ENCODE measurements around the gene STARD9.
"Not testable (repeated sequence)": the region's sequence is repeated elsewhere in the genome, so short reads cannot be mapped to it uniquely, and the experiment has no call there.

Gene STARD9

GRCh38 chr15:42632105-42632675 is 56.8 kb downstream of the STARD9 start:
- no peak for DNase-seq

- no peak for DNase-seq
These were observed 64.7 kb downstream of the STARD9 start for GRCh38 chr15:42640109-42640508.

GRCh38 chr15:42650208-42651066 is 75.0 kb downstream of the STARD9 start:
- peak; percentile 37 to 38 for DNase-seq

GRCh38 chr15:42665827-42666226 is 90.4 kb downstream of the STARD9 start:
- DNase-seq, result no peak

- no peak for DNase-seq
These were observed 92.4 kb downstream of the STARD9 start for GRCh38 chr15:42667855-42668254.

- DNase-seq, result no peak
These were observed 95.0 kb downstream of the STARD9 start for GRCh38 chr15:42670451-42670850.

- DNase-seq, result no peak
These were observed 97.0 kb downstream of the STARD9 start for GRCh38 chr15:42672444-42672843.

GRCh38 chr15:42674472-42674871 is 99.1 kb downstream of the STARD9 start:
- no peak for DNase-seq

GRCh38 chr15:42675021-42675420 is 99.6 kb downstream of the STARD9 start:
- DNase-seq, result no peak

GRCh38 chr15:42679285-42680141 is 104.1 kb downstream of the STARD9 start:
- no peak for DNase-seq

- not testable (repeated sequence) for DNase-seq
These were observed 104.7 kb downstream of the STARD9 start for GRCh38 chr15:42680142-42680482.

- DNase-seq, result no peak
These were observed 105.7 kb downstream of the STARD9 start for GRCh38 chr15:42681119-42681518.

- no peak for DNase-seq
These were observed 110.9 kb downstream of the STARD9 start for GRCh38 chr15:42686281-42686680.

GRCh38 chr15:42687740-42688139 is 112.3 kb downstream of the STARD9 start:
- no peak for DNase-seq

- DNase-seq, result no peak
These were observed 112.9 kb downstream of the STARD9 start for GRCh38 chr15:42688301-42688700.

GRCh38 chr15:42691308-42691707 is 115.9 kb downstream of the STARD9 start:
- no peak for DNase-seq

- DNase-seq, result no peak
These were observed 116.4 kb downstream of the STARD9 start for GRCh38 chr15:42691770-42692169.

- DNase-seq, result no peak
These were observed 117.1 kb downstream of the STARD9 start for GRCh38 chr15:42692536-42692935.

- DNase-seq, result no peak
These were observed 117.6 kb downstream of the STARD9 start for GRCh38 chr15:42692997-42693396.

- DNase-seq, result no peak
These were observed 118.1 kb downstream of the STARD9 start for GRCh38 chr15:42693496-42693895.

- DNase-seq, result no peak
These were observed 118.5 kb downstream of the STARD9 start for GRCh38 chr15:42693942-42694341.

GRCh38 chr15:42694398-42694797 is 119.0 kb downstream of the STARD9 start:
- no peak for DNase-seq

- no peak for DNase-seq
These were observed 120.2 kb downstream of the STARD9 start for GRCh38 chr15:42695527-42696071.

Data from activated CD4-positive, alpha-beta T cell treated with anti-CD3 and anti-CD28 coated beads for 4 hours (primary cell).